ENCODE results near the gene ZNF154. TPM values are rescaled to one million over a fixed set of nuclear protein-coding genes. Genes with fewer than 3 reads are reported as not detected.
A peak's percentile ranks its signal among the peaks of the same experiment; 100 is the strongest.

Gene ZNF154
- polyA plus RNA-seq, 3 donors = 23.9 to 39.4 (median 37.7) TPM

GRCh38 chr19:57687363-57688010, 21.5 kb downstream of the ZNF154 start:
- no peak for DNase-seq

DNA sequence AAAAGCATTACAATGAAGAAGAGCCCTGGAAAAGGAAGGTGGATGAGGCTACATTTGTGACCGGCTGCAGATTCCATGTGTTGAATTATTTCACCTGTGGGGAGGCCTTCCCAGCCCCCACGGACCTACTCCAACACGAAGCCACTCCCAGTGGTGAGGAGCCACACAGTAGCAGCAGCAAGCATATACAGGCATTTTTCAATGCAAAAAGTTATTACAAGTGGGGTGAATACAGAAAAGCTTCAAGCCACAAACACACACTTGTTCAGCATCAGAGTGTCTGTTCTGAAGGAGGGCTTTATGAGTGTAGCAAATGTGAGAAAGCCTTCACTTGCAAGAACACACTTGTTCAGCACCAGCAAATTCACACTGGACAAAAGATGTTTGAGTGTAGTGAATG, 22.3 kb downstream of the ZNF154 start:
- DNase-seq = no peak

GRCh38 chr19:57682226-57682766, 26.7 kb downstream of the ZNF154 start:
- DNase-seq = no peak

- DNase-seq = no peak
Measured at GRCh38 chr19:57675881-57676280, 33.1 kb downstream of the ZNF154 start.

DNA sequence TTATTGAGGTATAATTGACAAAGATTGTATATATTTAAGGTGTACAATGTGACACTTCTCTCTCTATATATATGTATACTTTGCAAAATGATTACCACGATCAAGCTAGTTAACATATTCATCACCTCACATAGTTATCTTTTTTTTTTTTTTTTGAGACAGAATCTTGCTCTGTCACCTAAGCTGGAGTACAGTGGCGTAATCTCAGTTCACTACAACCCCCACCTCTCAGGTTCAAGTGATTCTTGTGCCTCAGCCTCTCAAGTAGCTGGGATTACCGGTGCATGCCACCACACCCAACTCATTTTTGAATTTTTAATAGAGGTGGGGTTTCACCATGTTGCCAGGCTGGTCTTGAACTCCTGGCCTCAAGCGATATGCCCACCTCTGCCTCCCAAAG, 36.5 kb downstream of the ZNF154 start:
- DNase-seq = no peak

GRCh38 chr19:57671124-57671895, 37.7 kb downstream of the ZNF154 start:
- no peak for DNase-seq

DNA sequence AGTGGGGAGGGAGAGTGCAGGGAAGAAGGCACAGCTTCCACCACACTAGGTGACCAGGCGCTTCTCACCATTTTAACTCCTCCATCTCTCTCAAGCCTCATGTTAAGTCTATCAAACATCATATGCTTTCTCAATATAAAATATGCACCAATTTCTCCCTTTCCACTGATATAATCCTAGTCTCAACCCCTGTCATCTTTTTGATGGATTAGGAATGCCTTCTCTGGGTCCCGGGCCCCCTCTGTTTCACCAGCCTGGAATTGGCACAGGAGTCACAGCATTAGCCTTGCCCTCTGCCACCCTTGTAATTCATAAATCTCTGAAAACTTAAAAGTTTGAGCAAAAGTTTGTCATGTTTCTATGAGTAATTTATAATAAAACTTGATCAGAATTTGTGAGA, 40.4 kb downstream of the ZNF154 start, which contains the start of gene ZSCAN4:
Gene ZSCAN4, plus strand, starts transcription at position 301 of the 400 bp plus-strand sequence. CDS start 7,211 bp downstream, outside the sequence.
- no peak for DNase-seq

- no peak for DNase-seq
Measured at GRCh38 chr19:57667228-57667627, 41.8 kb downstream of the ZNF154 start.

DNA sequence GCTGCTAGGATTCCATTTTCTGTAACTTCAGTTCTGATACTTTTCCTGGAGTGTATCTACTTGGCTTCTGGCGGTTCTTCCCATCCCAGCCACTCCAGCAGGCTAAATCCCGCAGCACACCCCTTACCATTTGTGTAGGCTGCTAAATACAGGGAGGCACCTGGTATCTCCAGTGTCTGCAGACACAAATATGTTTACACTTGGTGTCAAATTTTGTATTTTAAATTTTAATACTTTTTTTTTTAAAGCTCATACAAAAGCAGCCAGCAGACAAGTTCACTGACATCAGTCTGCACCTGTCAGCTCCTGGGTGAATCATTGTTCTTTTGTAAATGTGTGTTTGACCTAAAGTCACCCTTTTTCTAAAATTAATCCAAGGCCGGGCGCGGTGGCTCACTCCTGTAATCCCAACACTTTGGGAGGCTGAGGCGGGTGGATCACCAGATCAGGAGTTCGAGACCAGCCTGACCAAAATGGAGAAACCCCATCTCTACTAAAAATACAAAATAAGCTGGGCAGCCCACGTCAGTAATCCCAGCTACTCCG, 43.7 kb downstream of the ZNF154 start:
- no peak for DNase-seq

GRCh38 chr19:57664269-57665127, 44.5 kb downstream of the ZNF154 start:
- DNase-seq = peak; percentile 73

DNA sequence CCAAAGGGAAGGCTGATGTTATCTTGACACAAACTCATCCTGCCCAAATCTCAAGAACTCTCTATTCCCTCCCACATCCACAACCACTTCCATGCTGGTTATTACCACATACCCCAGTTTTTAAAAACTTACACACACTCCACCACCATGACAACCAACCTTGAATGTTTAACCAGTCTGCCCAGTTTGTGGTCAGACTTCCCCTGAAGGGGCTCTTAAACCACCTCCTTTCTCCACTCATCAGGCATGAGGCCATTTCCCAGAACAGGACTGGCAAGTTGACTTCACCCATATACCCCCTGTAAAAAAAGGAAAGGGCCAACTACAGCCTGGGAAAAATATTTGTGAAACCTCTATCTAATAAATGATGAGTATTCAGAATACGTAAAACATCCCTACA, 52.7 kb downstream of the ZNF154 start:
- DNase-seq = no peak

DNA sequence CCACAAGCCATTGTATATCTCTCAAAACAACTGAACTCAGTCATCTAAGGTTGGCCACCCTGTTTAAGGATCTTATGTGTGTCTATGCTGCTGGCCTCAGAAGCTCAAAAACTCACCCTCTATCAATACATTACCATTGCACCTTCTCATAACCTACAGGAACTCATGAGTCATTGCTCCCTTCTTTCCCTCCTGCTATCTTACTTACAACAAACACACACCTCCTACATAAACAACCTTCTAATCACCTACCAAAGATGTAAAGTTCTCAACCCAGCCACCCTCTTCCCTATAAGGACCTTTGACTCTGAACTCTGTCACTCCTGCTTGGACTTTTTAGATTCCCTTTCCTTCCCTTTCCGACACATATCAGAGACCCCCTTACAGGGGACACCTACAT, 53.6 kb downstream of the ZNF154 start:
- no peak for DNase-seq

DNA sequence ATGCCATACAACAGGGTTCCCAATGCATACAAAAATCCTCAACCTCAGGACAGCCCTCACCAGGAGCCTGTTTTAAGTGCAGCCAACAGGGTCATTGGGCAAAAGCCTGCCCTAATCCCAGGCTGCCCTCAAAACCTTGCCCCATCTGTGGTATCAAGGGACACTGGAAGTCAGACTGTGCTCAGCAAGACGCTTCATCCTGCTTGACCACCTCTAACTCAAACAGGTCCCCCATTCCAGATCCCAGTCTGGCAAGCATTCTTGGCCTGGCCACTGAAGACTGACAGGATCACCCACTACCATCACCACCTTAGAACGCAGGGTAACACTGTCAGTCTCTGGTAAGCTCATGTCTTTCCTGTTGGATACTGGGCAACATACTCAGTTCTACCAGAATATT, 55.3 kb downstream of the ZNF154 start:
- DNase-seq = no peak

- DNase-seq = no peak
Measured at GRCh38 chr19:57651654-57651996, 57.4 kb downstream of the ZNF154 start.

- no peak for DNase-seq
Measured at GRCh38 chr19:57648331-57649003, 60.5 kb downstream of the ZNF154 start.

Other genes starting within 250 kb of the ZNF154 start
- gene ZNF772, start 231.6 kb downstream of the ZNF154 start, polyA plus RNA-seq (ENCODE audit: insufficient read length in 3 of 3) = 10 to 100 TPM; 18.9 to 33.1 (median 25.2) TPM
- gene ZNF419, start 221.5 kb downstream of the ZNF154 start, polyA plus RNA-seq (ENCODE audit: insufficient read length in 3 of 3) = 10 to 100 TPM; 19.3 to 25.2 (median 25.1) TPM
- gene ZNF773, start 209.3 kb downstream of the ZNF154 start, polyA plus RNA-seq (ENCODE audit: insufficient read length in 3 of 3) = 10 to 100 TPM; 11.4 to 17.0 (median 16.0) TPM
- gene ZNF549, start 181.8 kb downstream of the ZNF154 start, polyA plus RNA-seq (ENCODE audit: insufficient read length in 3 of 3) = 10 to 100 TPM; 10.8 to 17.9 (median 16.3) TPM
- gene ZNF550, start 149.3 kb downstream of the ZNF154 start, polyA plus RNA-seq (ENCODE audit: insufficient read length in 3 of 3) = 10 to 100 TPM; 19.1 to 25.3 (median 20.8) TPM
- gene ZNF416, start 130.3 kb downstream of the ZNF154 start, polyA plus RNA-seq (ENCODE audit: insufficient read length in 3 of 3) = 1 to 10 TPM; 7.7 to 9.5 (median 9.3) TPM
- gene ZIK1, start 125.1 kb downstream of the ZNF154 start, polyA plus RNA-seq (ENCODE audit: insufficient read length in 3 of 3) = 10 to 100 TPM; 19.7 to 21.0 (median 20.8) TPM
- 1 to 10 TPM; 4.6 to 7.7 (median 6.7) TPM for gene ZNF530, start 109.3 kb downstream of the ZNF154 start, polyA plus RNA-seq (ENCODE audit: insufficient read length in 3 of 3)
- gene ZNF134, start 95.0 kb downstream of the ZNF154 start, polyA plus RNA-seq (ENCODE audit: insufficient read length in 3 of 3) = 10 to 100 TPM; 25.9 to 30.7 (median 27.7) TPM
- 10 to 100 TPM; 29.8 to 52.6 (median 38.6) TPM for gene ZNF211, start 76.0 kb downstream of the ZNF154 start, polyA plus RNA-seq (ENCODE audit: insufficient read length in 3 of 3)
- gene ZSCAN4, start 40.3 kb downstream of the ZNF154 start, polyA plus RNA-seq (ENCODE audit: insufficient read length in 3 of 3) = under 1 TPM in 1 of 3 donors, not detected in 2; 0.24 TPM
- 10 to 100 TPM; 12.3 to 21.4 (median 17.8) TPM for gene ZNF551, start 27.2 kb downstream of the ZNF154 start, polyA plus RNA-seq (ENCODE audit: insufficient read length in 3 of 3)
- 10 to 100 TPM; 17.3 to 27.2 (median 20.8) TPM for gene ZNF671, start 18.4 kb upstream of the ZNF154 start, polyA plus RNA-seq (ENCODE audit: insufficient read length in 3 of 3)
- gene ZNF776, start 37.6 kb upstream of the ZNF154 start, polyA plus RNA-seq (ENCODE audit: insufficient read length in 3 of 3) = 10 to 100 TPM; 32.9 to 45.5 (median 40.8) TPM
- gene ZNF586, start 60.5 kb upstream of the ZNF154 start, polyA plus RNA-seq (ENCODE audit: insufficient read length in 3 of 3) = 10 to 100 TPM; 17.8 to 33.8 (median 30.4) TPM
- 10 to 100 TPM; 13.1 to 31.5 (median 30.4) TPM for gene ZNF552, start 105.7 kb upstream of the ZNF154 start, polyA plus RNA-seq (ENCODE audit: insufficient read length in 3 of 3)
- 10 to 100 TPM; 12.1 to 24.3 (median 18.0) TPM for gene ZNF587B, start 121.1 kb upstream of the ZNF154 start, polyA plus RNA-seq (ENCODE audit: insufficient read length in 3 of 3)
- gene ZNF587, start 140.7 kb upstream of the ZNF154 start, polyA plus RNA-seq (ENCODE audit: insufficient read length in 3 of 3) = 10 to 100 TPM; 19.4 to 51.0 (median 49.6) TPM
- gene ZNF814, start 179.8 kb upstream of the ZNF154 start, polyA plus RNA-seq (ENCODE audit: insufficient read length in 3 of 3) = 10 to 100 TPM; 50.7 to 97.4 (median 78.8) TPM
- 10 to 100 TPM; 19.9 to 41.8 (median 40.1) TPM for gene ZNF417, start 207.4 kb upstream of the ZNF154 start, polyA plus RNA-seq (ENCODE audit: insufficient read length in 3 of 3)
- 10 to 100 TPM; 20.2 to 40.1 (median 30.0) TPM for gene ZNF418, start 226.2 kb upstream of the ZNF154 start, polyA plus RNA-seq (ENCODE audit: insufficient read length in 3 of 3)
- gene ZNF256, start 238.5 kb upstream of the ZNF154 start, polyA plus RNA-seq (ENCODE audit: insufficient read length in 3 of 3) = 10 to 100 TPM in 2 of 3 donors, 1 to 10 TPM in 1; 9.0 to 11.2 (median 11.0) TPM

Data from renal pelvis (tissue), 4 donors.